Activated CD4-positive, alpha-beta memory T cell treated with anti-CD3 and anti-CD28 coated beads for 36 hours (primary cell): ENCODE measurements around the gene SBF1. TPM values are rescaled to one million over a fixed set of nuclear protein-coding genes. Genes with fewer than 3 reads are reported as not detected.

Experiments
- CTCF ChIA-PET: fragments of 350-600 bp; sonication (Branson Sonifier 250); formaldehyde crosslinking; loops from one replicate; lab custom pipeline; 2021; ENCODE audit warnings: antibody characterized with exemption, inconsistent platforms; lab: Charles Lee
- POLR2A ChIA-PET: fragments of 350-600 bp; sonication (Branson Sonifier 250); formaldehyde crosslinking; loops from one replicate; lab custom pipeline; 2021; ENCODE audit warnings: antibody characterized with exemption; lab: Charles Lee
- DNase-seq: peaks from one replicate; pipeline ENCODE4 v3.0.0-alpha.2; 2020
- H3K27ac Mint-ChIP-seq: one replicate; pipeline ENCODE4 v1.8.0; 2021; ENCODE audit warnings: mixed read lengths
- H3K27me3 Mint-ChIP-seq: one replicate; pipeline ENCODE4 v1.8.0; 2021; ENCODE audit warnings: mixed read lengths
- H3K36me3 Mint-ChIP-seq: one replicate; pipeline ENCODE4 v1.8.0; 2021; ENCODE audit warnings: mixed read lengths
- H3K4me1 Mint-ChIP-seq: one replicate; pipeline ENCODE4 v1.8.0; 2021; ENCODE audit warnings: low read depth, mixed read lengths
- H3K4me3 Mint-ChIP-seq: one replicate; pipeline ENCODE4 v1.8.0; 2021; ENCODE audit warnings: mild to moderate bottlenecking, mixed read lengths
- H3K9me3 Mint-ChIP-seq: one replicate; pipeline ENCODE4 v1.8.0; 2021; ENCODE audit warnings: mixed read lengths
- intact Hi-C: fragments of 100-400 bp; cut with micrococcal nuclease; formaldehyde crosslinking; loops from one replicate; pipeline ENCODE4 v1.15.1; 2023
- total RNA-seq, 2 experiments: library from RNA; stranded (reverse); gene quantifications; one replicate each; pipeline ENCODE4 v1.2.3, GENCODE V29; 2021

SBF1 gene
- total RNA-seq, 2 experiments from 2014 or later = 110 to 112 TPM

GRCh38 chr22:50425179-50425916 lies 49.5 kb downstream of the SBF1 start:
- Mint-ChIP-seq H3K27me3 (no peaks in the 10 kb centered on the region), H3K4me1 (peaks cover 9% of the 10 kb centered on the region), H3K4me3 (no peak overlapping the region), H3K36me3 (peaks cover 40% of the 10 kb centered on the region), H3K27ac (no peak overlapping the region), H3K9me3 (no peaks in the 10 kb centered on the region)
- no peak for DNase-seq
- CTCF ChIA-PET = interaction anchor here (1.2 to 1.3 kb wide), 2 partner anchors 71 to 73 kb away, joined by 3 to 5 read pairs; no protein-coding TSS in a partner anchor
- POLR2A ChIA-PET = no interaction called here
- intact Hi-C loops = no loop called here

- no peaks in the 10 kb centered on the region for H3K9me3 Mint-ChIP-seq
- no peak for DNase-seq
- no peak overlapping the region for H3K27ac Mint-ChIP-seq
- peaks cover 9% of the 10 kb centered on the region for H3K4me1 Mint-ChIP-seq
- H3K4me3 Mint-ChIP-seq = no peak overlapping the region
- peaks cover 40% of the 10 kb centered on the region for H3K36me3 Mint-ChIP-seq
- intact Hi-C loops = no loop called here
- POLR2A ChIA-PET = no interaction called here
- CTCF ChIA-PET = no interaction called here
- H3K27me3 Mint-ChIP-seq = no peaks in the 10 kb centered on the region
Measured at GRCh38 chr22:50423956-50424355, 50.9 kb downstream of the SBF1 start.

DNA sequence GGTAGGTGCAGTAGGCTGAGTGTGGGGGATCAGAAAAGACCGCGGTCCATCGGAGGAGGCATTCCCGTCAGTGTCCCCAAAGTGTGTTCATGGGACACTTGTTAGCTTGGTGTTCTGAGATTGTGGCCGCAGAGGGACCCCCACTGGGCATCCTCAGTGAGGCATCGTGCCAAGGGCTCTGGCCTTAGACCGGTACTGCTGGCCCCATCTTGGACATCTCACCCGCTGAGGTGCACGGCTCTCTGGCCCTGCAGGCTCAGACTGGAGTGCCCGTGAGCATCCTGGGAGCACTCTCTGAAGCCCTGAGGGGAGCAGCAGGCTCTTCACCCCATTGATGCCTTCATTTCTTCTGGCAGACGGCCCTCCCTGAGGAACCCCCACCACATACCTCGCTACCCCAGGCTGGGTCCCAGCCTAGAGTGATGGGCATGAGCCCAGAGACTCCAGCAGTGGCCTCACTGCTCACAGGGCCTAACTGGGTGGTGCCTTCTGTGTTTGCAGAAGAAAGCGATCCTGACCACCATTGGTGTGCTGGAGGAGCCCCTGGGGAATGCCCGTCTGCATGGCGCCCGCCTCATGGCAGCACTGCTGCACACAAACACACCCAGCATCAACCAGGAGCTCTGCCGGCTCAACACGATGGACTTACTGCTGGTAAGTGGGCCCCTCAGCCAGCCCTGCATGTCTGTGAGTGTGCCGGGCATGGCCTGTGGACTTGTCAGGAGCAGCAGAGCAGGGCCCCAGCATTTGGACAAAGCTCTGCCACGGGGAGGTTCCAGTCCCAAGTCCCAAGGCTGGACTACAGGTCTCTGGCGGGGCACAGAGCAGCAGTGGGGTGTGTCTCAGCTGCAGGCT lies 51.6 kb downstream of the SBF1 start:
- ChIA-PET CTCF (interaction anchor here (1.0 kb wide), 1 partner anchor 164 kb away, joined by 3 read pairs; no protein-coding TSS in a partner anchor), POLR2A (no interaction called here)
- Mint-ChIP-seq H3K27ac (no peak overlapping the region), H3K4me1 (peaks cover 9% of the 10 kb centered on the region), H3K4me3 (no peak overlapping the region), H3K9me3 (no peaks in the 10 kb centered on the region), H3K27me3 (no peaks in the 10 kb centered on the region), H3K36me3 (peaks cover 38% of the 10 kb centered on the region)
- no peak for DNase-seq
- intact Hi-C loops = no loop called here

GRCh38 chr22:50422046-50422445 lies 52.8 kb downstream of the SBF1 start:
- ChIA-PET CTCF (interaction anchor here (1.0 kb wide), 1 partner anchor 165 kb away, joined by 3 read pairs; no protein-coding TSS in a partner anchor), POLR2A (no interaction called here)
- Mint-ChIP-seq H3K36me3 (peaks cover 40% of the 10 kb centered on the region), H3K4me3 (no peak overlapping the region), H3K27me3 (no peaks in the 10 kb centered on the region), H3K9me3 (no peaks in the 10 kb centered on the region), H3K4me1 (peaks cover 9% of the 10 kb centered on the region), H3K27ac (no peak overlapping the region)
- DNase-seq = no peak
- intact Hi-C loops = no loop called here

- H3K9me3 Mint-ChIP-seq = no peaks in the 10 kb centered on the region
- POLR2A ChIA-PET = no interaction called here
- H3K4me3 Mint-ChIP-seq = no peak overlapping the region
- intact Hi-C loops = no loop called here
- peaks cover 8% of the 10 kb centered on the region for H3K4me1 Mint-ChIP-seq
- DNase-seq = no peak
- CTCF ChIA-PET = no interaction called here
- H3K36me3 Mint-ChIP-seq = peaks cover 43% of the 10 kb centered on the region
- no peaks in the 10 kb centered on the region for H3K27me3 Mint-ChIP-seq
- H3K27ac Mint-ChIP-seq = no peak overlapping the region
Measured at GRCh38 chr22:50420581-50420980, 54.3 kb downstream of the SBF1 start.

DNA sequence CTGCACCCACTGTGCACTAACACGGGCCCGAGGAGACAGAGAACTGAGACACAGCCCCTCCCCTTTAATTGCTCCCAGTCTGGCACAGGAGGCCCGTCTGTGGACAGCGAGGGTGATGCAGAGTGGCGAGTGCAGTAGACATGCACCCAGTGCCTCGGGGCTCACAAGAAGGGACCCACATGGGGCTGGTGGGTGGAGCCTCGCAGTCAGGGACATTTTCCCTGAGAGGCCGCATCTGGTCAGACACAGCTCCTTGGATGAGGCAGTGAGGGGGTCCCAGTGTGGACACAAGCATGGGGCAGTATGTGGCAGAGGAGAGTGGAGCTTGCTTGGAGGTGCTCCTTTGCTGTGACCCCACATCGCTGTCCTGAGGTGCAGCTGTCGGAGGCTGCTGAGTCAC lies 54.8 kb downstream of the SBF1 start:
- ChIA-PET POLR2A (no interaction called here), CTCF (no interaction called here)

GRCh38 chr22:50419116-50419515 lies 55.7 kb downstream of the SBF1 start:
- intact Hi-C loops = no loop called here
- no peaks in the 10 kb centered on the region for H3K9me3 Mint-ChIP-seq
- ChIA-PET POLR2A (no interaction called here), CTCF (no interaction called here)
- H3K27ac Mint-ChIP-seq = no peak overlapping the region
- H3K4me3 Mint-ChIP-seq = no peak overlapping the region
- H3K36me3 Mint-ChIP-seq = peaks cover 34% of the 10 kb centered on the region
- DNase-seq = no peak
- H3K4me1 Mint-ChIP-seq = no peaks in the 10 kb centered on the region
- H3K27me3 Mint-ChIP-seq = no peaks in the 10 kb centered on the region

More for the DNA sequence above, 54.8 kb downstream of the SBF1 start:
- no peak for DNase-seq
- Mint-ChIP-seq H3K4me1 (peaks cover 3% of the 10 kb centered on the region), H3K27me3 (no peaks in the 10 kb centered on the region), H3K9me3 (no peaks in the 10 kb centered on the region), H3K36me3 (peaks cover 39% of the 10 kb centered on the region), H3K27ac (no peak overlapping the region), H3K4me3 (no peak overlapping the region)
- intact Hi-C loops = no loop called here

- DNase-seq = no peak
- intact Hi-C loops = no loop called here
- POLR2A ChIA-PET = no interaction called here
- Mint-ChIP-seq H3K27ac (no peak overlapping the region), H3K4me1 (no peaks in the 10 kb centered on the region), H3K9me3 (no peaks in the 10 kb centered on the region), H3K4me3 (no peak overlapping the region), H3K36me3 (peaks cover 33% of the 10 kb centered on the region), H3K27me3 (no peaks in the 10 kb centered on the region)
- CTCF ChIA-PET = no interaction called here
Measured at GRCh38 chr22:50418624-50419023, 56.2 kb downstream of the SBF1 start.

GRCh38 chr22:50417411-50418210 lies 57.2 kb downstream of the SBF1 start:
- DNase-seq = no peak
- H3K4me1 Mint-ChIP-seq = no peaks in the 10 kb centered on the region
- ChIA-PET POLR2A (no interaction called here), CTCF (no interaction called here)
- no peaks in the 10 kb centered on the region for H3K27me3 Mint-ChIP-seq
- H3K4me3 Mint-ChIP-seq = no peak overlapping the region
- H3K36me3 Mint-ChIP-seq = peaks cover 31% of the 10 kb centered on the region
- no peak overlapping the region for H3K27ac Mint-ChIP-seq
- intact Hi-C loops = no loop called here
- H3K9me3 Mint-ChIP-seq = no peaks in the 10 kb centered on the region

DNA sequence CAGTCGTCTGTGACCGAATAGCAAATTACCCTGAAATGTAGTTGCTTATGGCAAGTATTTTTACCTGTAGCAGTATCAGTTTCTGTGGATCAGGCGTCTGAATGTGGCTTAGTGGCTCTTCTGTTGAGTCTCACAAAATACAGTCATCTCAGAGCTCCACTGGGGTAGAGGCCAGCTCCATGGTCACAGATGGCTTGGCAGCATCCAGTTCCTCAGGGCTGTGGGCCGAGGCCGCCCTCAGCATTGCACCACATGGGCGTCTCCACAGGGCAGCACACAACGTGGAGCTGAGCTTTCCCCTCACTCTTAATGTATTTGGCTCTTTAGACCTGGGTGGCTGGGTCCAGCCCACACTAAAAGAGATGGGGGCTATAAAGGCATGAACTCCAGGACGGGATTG lies 57.8 kb downstream of the SBF1 start:
- intact Hi-C loops = no loop called here
- Mint-ChIP-seq H3K36me3 (peaks cover 29% of the 10 kb centered on the region), H3K27ac (no peak overlapping the region), H3K27me3 (no peaks in the 10 kb centered on the region), H3K4me1 (no peaks in the 10 kb centered on the region), H3K4me3 (no peak overlapping the region), H3K9me3 (no peaks in the 10 kb centered on the region)
- ChIA-PET CTCF (no interaction called here), POLR2A (no interaction called here)
- DNase-seq = no peak

DNA sequence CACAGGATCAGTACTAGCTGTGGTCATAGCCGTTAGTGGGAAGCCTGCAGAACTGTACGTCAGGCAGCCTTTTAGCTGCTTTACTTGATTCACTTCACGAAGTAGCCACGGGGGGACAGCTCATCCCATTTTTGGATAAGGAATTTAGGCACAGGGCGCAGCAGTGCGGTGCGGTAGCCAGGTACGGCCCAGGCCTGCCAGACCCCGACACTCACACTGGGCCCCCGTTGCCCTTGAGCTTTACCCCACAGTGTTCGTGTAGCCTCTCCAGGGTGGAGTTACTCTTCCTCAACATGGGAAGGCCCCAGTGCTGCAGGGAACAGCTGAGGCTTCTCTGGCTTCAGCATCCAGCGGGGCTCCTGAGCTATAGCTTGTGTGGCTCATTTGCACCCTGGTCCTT lies 59.4 kb downstream of the SBF1 start:
- intact Hi-C loops = no loop called here
- H3K36me3 Mint-ChIP-seq = peaks cover 25% of the 10 kb centered on the region

More for the DNA sequence above, 59.4 kb downstream of the SBF1 start:
- Mint-ChIP-seq H3K27ac (no peak overlapping the region), H3K9me3 (no peaks in the 10 kb centered on the region), H3K4me3 (no peak overlapping the region), H3K27me3 (no peaks in the 10 kb centered on the region), H3K4me1 (no peaks in the 10 kb centered on the region)
- DNase-seq = no peak
- CTCF ChIA-PET = no interaction called here
- POLR2A ChIA-PET = interaction anchor here (0.7 kb wide), 1 partner anchor 210 kb away, joined by 3 read pairs; no protein-coding TSS in a partner anchor
